ENCODE data around the gene PPP1R1C. TPM values are rescaled to one million over a fixed set of nuclear protein-coding genes. Genes with fewer than 3 reads are reported as not detected.

PPP1R1C gene
- total RNA-seq, 1 experiment from 2014 or later, result 3.4 TPM

DNA sequence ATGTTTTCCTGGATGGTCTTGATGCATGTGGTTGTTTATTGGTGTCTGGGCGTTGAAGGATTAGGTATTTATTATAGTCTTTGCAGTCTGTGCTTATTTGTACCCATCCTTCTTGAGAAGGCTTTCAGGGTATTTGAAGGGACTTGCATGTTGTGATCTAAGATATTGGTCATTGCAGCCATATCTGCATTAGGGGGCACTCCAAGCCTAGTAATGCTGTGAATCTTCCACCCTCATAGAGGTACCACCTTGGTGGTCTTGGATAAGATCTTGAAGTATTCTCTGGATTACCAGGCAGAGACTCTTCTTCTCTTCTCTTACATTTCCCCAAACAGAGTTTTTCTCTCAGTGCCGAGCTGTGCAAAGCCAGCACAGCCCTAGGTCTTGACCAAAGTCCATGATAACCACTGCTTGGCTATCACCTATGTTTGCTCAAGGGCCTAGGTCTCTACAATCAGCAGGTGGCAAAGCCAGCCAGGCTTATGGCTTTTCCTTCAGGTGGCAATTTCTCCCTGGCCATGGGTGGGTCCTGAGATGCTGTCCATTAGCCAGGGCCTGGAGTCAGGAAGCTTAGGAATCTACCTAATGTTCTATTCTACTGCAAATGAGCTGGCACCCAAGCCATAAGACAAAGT lies 15.4 kb upstream of the PPP1R1C start (continued):
- TF ChIP-seq, protein P1, sequence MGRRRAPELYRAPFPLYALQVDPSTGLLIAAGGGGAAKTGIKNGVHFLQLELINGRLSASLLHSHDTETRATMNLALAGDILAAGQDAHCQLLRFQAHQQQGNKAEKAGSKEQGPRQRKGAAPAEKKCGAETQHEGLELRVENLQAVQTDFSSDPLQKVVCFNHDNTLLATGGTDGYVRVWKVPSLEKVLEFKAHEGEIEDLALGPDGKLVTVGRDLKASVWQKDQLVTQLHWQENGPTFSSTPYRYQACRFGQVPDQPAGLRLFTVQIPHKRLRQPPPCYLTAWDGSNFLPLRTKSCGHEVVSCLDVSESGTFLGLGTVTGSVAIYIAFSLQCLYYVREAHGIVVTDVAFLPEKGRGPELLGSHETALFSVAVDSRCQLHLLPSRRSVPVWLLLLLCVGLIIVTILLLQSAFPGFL (CRISPR knock-in tag; IDR thresholded peaks at IDR 0.05; ENCODE audit: borderline replicate concordance), result no peak
- TF ChIP-seq, protein P2, sequence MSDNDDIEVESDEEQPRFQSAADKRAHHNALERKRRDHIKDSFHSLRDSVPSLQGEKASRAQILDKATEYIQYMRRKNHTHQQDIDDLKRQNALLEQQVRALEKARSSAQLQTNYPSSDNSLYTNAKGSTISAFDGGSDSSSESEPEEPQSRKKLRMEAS (CRISPR knock-in tag; IDR thresholded peaks at IDR 0.05), result no peak
- no peak for TF ChIP-seq EMX1 (CRISPR knock-in tag; IDR thresholded peaks at IDR 0.05)
- TF ChIP-seq, protein P3, sequence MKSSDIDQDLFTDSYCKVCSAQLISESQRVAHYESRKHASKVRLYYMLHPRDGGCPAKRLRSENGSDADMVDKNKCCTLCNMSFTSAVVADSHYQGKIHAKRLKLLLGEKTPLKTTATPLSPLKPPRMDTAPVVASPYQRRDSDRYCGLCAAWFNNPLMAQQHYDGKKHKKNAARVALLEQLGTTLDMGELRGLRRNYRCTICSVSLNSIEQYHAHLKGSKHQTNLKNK (CRISPR knock-in tag; IDR thresholded peaks at IDR 0.05), result no peak

DNA sequence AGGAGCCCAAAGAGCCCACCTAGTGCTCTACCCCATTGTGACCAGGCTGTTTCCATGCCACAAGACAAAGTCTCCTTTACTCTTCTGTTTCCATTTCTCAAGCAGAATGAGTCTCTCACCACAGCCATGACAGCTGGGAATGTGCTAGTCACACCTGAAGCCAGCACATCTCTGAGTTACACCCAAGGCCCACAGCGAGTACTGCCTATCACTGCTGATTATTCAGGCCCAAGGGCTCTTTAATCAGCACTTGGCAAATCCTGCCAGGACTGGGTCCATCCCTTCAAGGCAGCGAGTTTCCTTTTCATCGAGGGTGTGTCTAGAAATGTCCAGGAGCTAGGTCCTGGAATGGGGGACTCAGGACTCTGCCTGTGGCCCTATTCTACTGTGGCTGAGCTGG lies 14.6 kb upstream of the PPP1R1C start:
- ChIA-PET POLR2A (no interaction called here), CTCF (interaction anchor here (1.2 kb wide), 1 partner anchor 16 kb away, joined by 3 read pairs; no protein-coding TSS in a partner anchor)
- no peaks in the 10 kb centered on the region for H3K36me3 Mint-ChIP-seq
- no peak for ATAC-seq
- no peak overlapping the region for H3K4me3 Mint-ChIP-seq
- TF ChIP-seq, protein P4, sequence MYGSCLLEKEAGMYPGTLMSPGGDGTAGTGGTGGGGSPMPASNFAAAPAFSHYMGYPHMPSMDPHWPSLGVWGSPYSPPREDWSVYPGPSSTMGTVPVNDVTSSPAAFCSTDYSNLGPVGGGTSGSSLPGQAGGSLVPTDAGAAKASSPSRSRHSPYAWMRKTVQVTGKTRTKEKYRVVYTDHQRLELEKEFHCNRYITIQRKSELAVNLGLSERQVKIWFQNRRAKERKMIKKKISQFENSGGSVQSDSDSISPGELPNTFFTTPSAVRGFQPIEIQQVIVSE (CRISPR knock-in tag; IDR thresholded peaks at IDR 0.05; ENCODE audit: borderline replicate concordance), result no peak
- TF ChIP-seq TEAD1 (CRISPR knock-in tag; IDR thresholded peaks at IDR 0.05), result no peak
- TF ChIP-seq, protein P5, sequence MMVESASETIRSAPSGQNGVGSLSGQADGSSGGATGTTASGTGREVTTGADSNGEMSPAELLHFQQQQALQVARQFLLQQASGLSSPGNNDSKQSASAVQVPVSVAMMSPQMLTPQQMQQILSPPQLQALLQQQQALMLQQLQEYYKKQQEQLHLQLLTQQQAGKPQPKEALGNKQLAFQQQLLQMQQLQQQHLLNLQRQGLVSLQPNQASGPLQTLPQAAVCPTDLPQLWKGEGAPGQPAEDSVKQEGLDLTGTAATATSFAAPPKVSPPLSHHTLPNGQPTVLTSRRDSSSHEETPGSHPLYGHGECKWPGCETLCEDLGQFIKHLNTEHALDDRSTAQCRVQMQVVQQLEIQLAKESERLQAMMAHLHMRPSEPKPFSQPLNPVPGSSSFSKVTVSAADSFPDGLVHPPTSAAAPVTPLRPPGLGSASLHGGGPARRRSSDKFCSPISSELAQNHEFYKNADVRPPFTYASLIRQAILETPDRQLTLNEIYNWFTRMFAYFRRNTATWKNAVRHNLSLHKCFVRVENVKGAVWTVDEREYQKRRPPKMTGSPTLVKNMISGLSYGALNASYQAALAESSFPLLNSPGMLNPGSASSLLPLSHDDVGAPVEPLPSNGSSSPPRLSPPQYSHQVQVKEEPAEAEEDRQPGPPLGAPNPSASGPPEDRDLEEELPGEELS (CRISPR knock-in tag; IDR thresholded peaks at IDR 0.05), result no peak
- TF ChIP-seq, protein P6, sequence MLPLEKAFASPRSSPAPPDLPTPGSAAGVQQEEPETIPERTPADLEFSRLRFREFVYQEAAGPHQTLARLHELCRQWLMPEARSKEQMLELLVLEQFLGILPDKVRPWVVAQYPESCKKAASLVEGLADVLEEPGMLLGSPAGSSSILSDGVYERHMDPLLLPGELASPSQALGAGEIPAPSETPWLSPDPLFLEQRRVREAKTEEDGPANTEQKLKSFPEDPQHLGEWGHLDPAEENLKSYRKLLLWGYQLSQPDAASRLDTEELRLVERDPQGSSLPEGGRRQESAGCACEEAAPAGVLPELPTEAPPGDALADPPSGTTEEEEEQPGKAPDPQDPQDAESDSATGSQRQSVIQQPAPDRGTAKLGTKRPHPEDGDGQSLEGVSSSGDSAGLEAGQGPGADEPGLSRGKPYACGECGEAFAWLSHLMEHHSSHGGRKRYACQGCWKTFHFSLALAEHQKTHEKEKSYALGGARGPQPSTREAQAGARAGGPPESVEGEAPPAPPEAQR (CRISPR knock-in tag; IDR thresholded peaks at IDR 0.05), result no peak
- no peak for TF ChIP-seq ZNF671 (CRISPR knock-in tag; IDR thresholded peaks at IDR 0.05)
- TF ChIP-seq HMGA2 (CRISPR knock-in tag; IDR thresholded peaks at IDR 0.05), result no peak
- TF ChIP-seq, protein P7, sequence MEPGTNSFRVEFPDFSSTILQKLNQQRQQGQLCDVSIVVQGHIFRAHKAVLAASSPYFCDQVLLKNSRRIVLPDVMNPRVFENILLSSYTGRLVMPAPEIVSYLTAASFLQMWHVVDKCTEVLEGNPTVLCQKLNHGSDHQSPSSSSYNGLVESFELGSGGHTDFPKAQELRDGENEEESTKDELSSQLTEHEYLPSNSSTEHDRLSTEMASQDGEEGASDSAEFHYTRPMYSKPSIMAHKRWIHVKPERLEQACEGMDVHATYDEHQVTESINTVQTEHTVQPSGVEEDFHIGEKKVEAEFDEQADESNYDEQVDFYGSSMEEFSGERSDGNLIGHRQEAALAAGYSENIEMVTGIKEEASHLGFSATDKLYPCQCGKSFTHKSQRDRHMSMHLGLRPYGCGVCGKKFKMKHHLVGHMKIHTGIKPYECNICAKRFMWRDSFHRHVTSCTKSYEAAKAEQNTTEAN (CRISPR knock-in tag; IDR thresholded peaks at IDR 0.05), result no peak
- no peak for TF ChIP-seq SMAD4 (CRISPR knock-in tag; IDR thresholded peaks at IDR 0.05)
- TF ChIP-seq, protein P8, sequence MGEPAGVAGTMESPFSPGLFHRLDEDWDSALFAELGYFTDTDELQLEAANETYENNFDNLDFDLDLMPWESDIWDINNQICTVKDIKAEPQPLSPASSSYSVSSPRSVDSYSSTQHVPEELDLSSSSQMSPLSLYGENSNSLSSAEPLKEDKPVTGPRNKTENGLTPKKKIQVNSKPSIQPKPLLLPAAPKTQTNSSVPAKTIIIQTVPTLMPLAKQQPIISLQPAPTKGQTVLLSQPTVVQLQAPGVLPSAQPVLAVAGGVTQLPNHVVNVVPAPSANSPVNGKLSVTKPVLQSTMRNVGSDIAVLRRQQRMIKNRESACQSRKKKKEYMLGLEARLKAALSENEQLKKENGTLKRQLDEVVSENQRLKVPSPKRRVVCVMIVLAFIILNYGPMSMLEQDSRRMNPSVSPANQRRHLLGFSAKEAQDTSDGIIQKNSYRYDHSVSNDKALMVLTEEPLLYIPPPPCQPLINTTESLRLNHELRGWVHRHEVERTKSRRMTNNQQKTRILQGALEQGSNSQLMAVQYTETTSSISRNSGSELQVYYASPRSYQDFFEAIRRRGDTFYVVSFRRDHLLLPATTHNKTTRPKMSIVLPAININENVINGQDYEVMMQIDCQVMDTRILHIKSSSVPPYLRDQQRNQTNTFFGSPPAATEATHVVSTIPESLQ (CRISPR knock-in tag; IDR thresholded peaks at IDR 0.05), result no peak
- TF ChIP-seq ZNF423 (CRISPR knock-in tag; IDR thresholded peaks at IDR 0.05), result no peak
- H3K9me3 Mint-ChIP-seq, result no peaks in the 10 kb centered on the region
- no peaks in the 10 kb centered on the region for H3K27me3 Mint-ChIP-seq (ENCODE audit: low read depth)
- no peak for DNase-seq (ENCODE audit: low spot score)
- no peak overlapping the region for H3K27ac Mint-ChIP-seq
- H3K4me1 Mint-ChIP-seq, result no peaks in the 10 kb centered on the region
